MM.1S (cell line): Measurements from ENCODE around the gene ACTN4.

Source experiments
- DNase-seq: peaks from one replicate; pipeline ENCODE4 v3.0.0-alpha.2; 2015
- H2AFZ ChIP-seq: fragments of 300-600 bp; sonication (generic); 2 replicates; pipeline ENCODE4 v1.6.0; 2016; ENCODE audit warnings: antibody characterized with exemption, low read length
- H3F3A ChIP-seq: fragments of 300-600 bp; sonication (generic); 2 replicates; pipeline ENCODE4 v1.6.1; 2016; ENCODE audit warnings: mild to moderate bottlenecking, antibody characterized with exemption, low read length, moderate library complexity, mixed read lengths; ENCODE audit not compliant: insufficient read depth
- H3K27ac ChIP-seq: fragments of 300-600 bp; sonication (generic); 2 replicates; pipeline ENCODE4 v1.5.1; 2016; ENCODE audit warnings: mild to moderate bottlenecking, low read length
- H3K27me3 ChIP-seq: fragments of 300-600 bp; sonication (generic); replicated peaks from 2 replicates; pipeline ENCODE4 v1.6.0; 2016; ENCODE audit warnings: low read length; ENCODE audit not compliant: insufficient read depth
- H3K36me3 ChIP-seq: fragments of 300-600 bp; sonication (generic); replicated peaks from 2 replicates; pipeline ENCODE4 v1.6.1; 2016; ENCODE audit warnings: mild to moderate bottlenecking, low read length, mixed read lengths; ENCODE audit not compliant: insufficient read depth
- H3K4me1 ChIP-seq: fragments of 300-600 bp; sonication (generic); 2 replicates; pipeline ENCODE4 v1.6.1; 2016; ENCODE audit warnings: low read length, mixed read lengths
- H3K4me2 ChIP-seq: fragments of 300-600 bp; sonication (generic); 2 replicates; pipeline ENCODE4 v1.6.0; 2016; ENCODE audit warnings: low read depth, low read length
- H3K4me3 ChIP-seq: fragments of 300-600 bp; sonication (generic); 2 replicates; pipeline ENCODE4 v1.5.1; 2016; ENCODE audit warnings: low read length, mixed read lengths
- H3K79me2 ChIP-seq: fragments of 300-600 bp; sonication (generic); 2 replicates; pipeline ENCODE4 v1.6.1; 2016; ENCODE audit warnings: mixed run types, low read length, mixed read lengths
- H3K9ac ChIP-seq: fragments of 300-600 bp; sonication (generic); 2 replicates; pipeline ENCODE4 v1.6.1; 2016; ENCODE audit warnings: low read length, mixed read lengths
- H3K9me2 ChIP-seq: fragments of 300-600 bp; sonication (generic); replicated peaks from 2 replicates; pipeline ENCODE4 v1.6.1; 2016; ENCODE audit warnings: mild to moderate bottlenecking, low read length, mixed read lengths; ENCODE audit not compliant: insufficient read depth
- H3K9me3 ChIP-seq: fragments of 300-600 bp; sonication (generic); replicated peaks from 2 replicates; pipeline ENCODE4 v1.6.1; 2016; ENCODE audit warnings: mild to moderate bottlenecking, low read length, mixed read lengths; ENCODE audit not compliant: insufficient read depth
- H4K20me1 ChIP-seq: fragments of 300-600 bp; sonication (generic); 2 replicates; pipeline ENCODE4 v1.6.1; 2016; ENCODE audit warnings: mild to moderate bottlenecking, low read length, moderate library complexity, mixed read lengths; ENCODE audit not compliant: insufficient read depth
- EZH2 ChIP-seq: fragments of 300-600 bp; sonication (generic); optimal IDR thresholded peaks from 2 replicates; pipeline ENCODE3; 2017; ENCODE audit warnings: low read depth, mild to moderate bottlenecking, antibody characterized with exemption, low read length, mixed read lengths
- EZH2phosphoT487 ChIP-seq: fragments of 300-600 bp; sonication (generic); IDR thresholded peaks from 2 replicates; pipeline ENCODE4 v1.6.1; 2018; ENCODE audit warnings: antibody characterized with exemption, low read length
- TF ChIP-seq, protein P1 (sequence below): fragments of 300-600 bp; sonication (generic); IDR thresholded peaks from 2 replicates; pipeline ENCODE4 v1.5.1; 2016; ENCODE audit warnings: antibody characterized with exemption, low read length, mixed read lengths

ACTN4 gene

GRCh38 chr19:38684078-38684861 lies 36.8 kb downstream of the ACTN4 start:
- Histone ChIP-seq H3K9me2 (no peaks in the 10 kb centered on the region), H3K9me3 (no peaks in the 10 kb centered on the region), H4K20me1 (no peaks in the 10 kb centered on the region), H3K36me3 (no peaks in the 10 kb centered on the region), H3K9ac (peak overlapping the region; percentile 54), H3F3A (peaks cover 40% of the 10 kb centered on the region), H3K4me1 (peaks cover 47% of the 10 kb centered on the region), H3K4me3 (no peak overlapping the region), H3K27me3 (no peaks in the 10 kb centered on the region), H2AFZ (no peak overlapping the region), H3K4me2 (peak overlapping the region; percentile 30), H3K27ac (peak overlapping the region; percentile 93), H3K79me2 (peaks cover 94% of the 10 kb centered on the region)
- no peak for TF ChIP-seq EZH2
- TF ChIP-seq, protein P1, sequence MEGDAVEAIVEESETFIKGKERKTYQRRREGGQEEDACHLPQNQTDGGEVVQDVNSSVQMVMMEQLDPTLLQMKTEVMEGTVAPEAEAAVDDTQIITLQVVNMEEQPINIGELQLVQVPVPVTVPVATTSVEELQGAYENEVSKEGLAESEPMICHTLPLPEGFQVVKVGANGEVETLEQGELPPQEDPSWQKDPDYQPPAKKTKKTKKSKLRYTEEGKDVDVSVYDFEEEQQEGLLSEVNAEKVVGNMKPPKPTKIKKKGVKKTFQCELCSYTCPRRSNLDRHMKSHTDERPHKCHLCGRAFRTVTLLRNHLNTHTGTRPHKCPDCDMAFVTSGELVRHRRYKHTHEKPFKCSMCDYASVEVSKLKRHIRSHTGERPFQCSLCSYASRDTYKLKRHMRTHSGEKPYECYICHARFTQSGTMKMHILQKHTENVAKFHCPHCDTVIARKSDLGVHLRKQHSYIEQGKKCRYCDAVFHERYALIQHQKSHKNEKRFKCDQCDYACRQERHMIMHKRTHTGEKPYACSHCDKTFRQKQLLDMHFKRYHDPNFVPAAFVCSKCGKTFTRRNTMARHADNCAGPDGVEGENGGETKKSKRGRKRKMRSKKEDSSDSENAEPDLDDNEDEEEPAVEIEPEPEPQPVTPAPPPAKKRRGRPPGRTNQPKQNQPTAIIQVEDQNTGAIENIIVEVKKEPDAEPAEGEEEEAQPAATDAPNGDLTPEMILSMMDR: no peak
- no peak for TF ChIP-seq EZH2phosphoT487
- peak; percentile 38 for DNase-seq

GRCh38 chr19:38684862-38685665 lies 37.6 kb downstream of the ACTN4 start:
- Histone ChIP-seq H4K20me1 (no peaks in the 10 kb centered on the region), H3K9me3 (no peaks in the 10 kb centered on the region), H3K79me2 (peaks cover 94% of the 10 kb centered on the region), H3K9me2 (no peaks in the 10 kb centered on the region), H3K4me3 (no peak overlapping the region; the same call in 1 of the 2 replicates), H3K27me3 (no peaks in the 10 kb centered on the region), H3F3A (peaks cover 40% of the 10 kb centered on the region), H3K4me2 (peak overlapping the region; percentile 60), H3K4me1 (peaks cover 47% of the 10 kb centered on the region), H3K36me3 (no peaks in the 10 kb centered on the region), H3K27ac (peak overlapping the region; percentile 93), H2AFZ (no peak overlapping the region), H3K9ac (peak overlapping the region; percentile 48; the same call in 1 of the 2 replicates)
- no peak for DNase-seq
- TF ChIP-seq, protein P1: no peak
- TF ChIP-seq EZH2phosphoT487 (no peak), EZH2 (no peak)

DNA sequence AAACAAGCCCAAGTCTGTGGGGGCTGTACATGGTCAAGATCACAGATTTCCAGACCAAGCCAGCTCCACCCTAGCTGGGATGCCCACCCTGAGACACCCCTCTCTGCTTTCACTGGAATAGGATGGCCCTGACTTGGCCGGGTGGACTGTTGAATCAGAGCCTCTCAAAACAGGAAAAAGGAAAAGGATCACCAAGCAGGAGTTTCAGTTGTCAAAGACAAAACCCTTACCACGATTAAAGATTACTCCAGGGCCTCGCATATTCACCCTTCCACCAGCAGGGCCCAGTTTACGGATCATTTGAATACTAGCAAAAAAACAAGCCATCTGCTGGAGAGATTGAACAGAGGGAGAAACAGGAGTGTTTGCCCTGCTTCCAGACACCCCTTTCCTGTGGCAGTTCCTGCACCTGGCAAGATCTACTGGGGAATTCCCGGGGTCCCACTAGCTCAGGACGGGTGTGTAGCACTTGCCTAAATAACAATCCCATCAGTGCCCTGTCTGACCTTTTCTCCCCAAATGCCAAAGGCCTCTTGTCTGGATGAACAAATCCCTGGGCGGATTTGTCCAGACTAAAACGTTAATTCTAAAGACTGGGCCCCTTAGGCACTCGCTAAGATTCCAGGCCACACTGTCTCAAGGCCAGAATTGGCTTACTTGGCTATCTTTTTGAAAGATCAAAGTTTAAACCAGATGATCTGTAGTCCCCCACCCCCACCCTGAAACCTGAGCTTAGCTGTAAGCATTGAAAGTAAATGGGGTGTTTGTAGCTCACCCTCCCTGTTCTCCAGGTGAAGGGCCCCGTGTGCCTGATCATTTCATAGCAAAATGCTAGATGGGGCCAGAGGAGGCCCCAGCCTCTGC lies 38.4 kb downstream of the ACTN4 start:
- Histone ChIP-seq H3K27ac (peak overlapping the region; percentile 93), H4K20me1 (no peaks in the 10 kb centered on the region), H3K4me2 (peak overlapping the region; percentile 60), H3K4me1 (peaks cover 47% of the 10 kb centered on the region), H3K79me2 (peaks cover 95% of the 10 kb centered on the region), H3K9me3 (no peaks in the 10 kb centered on the region), H3K27me3 (no peaks in the 10 kb centered on the region), H3K4me3 (no peak overlapping the region; the same call in 1 of the 2 replicates), H3K9me2 (no peaks in the 10 kb centered on the region), H3K36me3 (no peaks in the 10 kb centered on the region), H2AFZ (no peak overlapping the region), H3K9ac (peak overlapping the region; percentile 48), H3F3A (peaks cover 40% of the 10 kb centered on the region)
- peak; percentile 76 for DNase-seq
- TF ChIP-seq EZH2phosphoT487 (no peak), EZH2 (no peak)
- TF ChIP-seq, protein P1: peak; percentile 64
